ENCODE measurements around the gene SCRN3. TPM values are rescaled to one million over a fixed set of nuclear protein-coding genes. Genes with fewer than 3 reads are reported as not detected.

The SCRN3 gene
- total and polyA plus RNA-seq, 2 experiments from 2014 or later, result 8.1 to 12.3 TPM

GRCh38 chr2:174450021-174450816 is 54.7 kb downstream of the SCRN3 start (continued):
- TF ChIP-seq CTCF (conservative IDR thresholded peaks at IDR 0.05; ENCODE audit: low read depth in 2 of 2), result no peak
- TF ChIP-seq ZNF462 (CRISPR knock-in tag; IDR thresholded peaks at IDR 0.05), result no peak

- Mint-ChIP-seq H3K36me3 (ENCODE audit: low read depth) (no peaks in the 10 kb centered on the region), H3K27ac (no peak overlapping the region), H3K4me3 (no peak overlapping the region), H3K9me3 (no peaks in the 10 kb centered on the region; the same call in 2 of the 3 replicates), H3K27me3 (ENCODE audit: insufficient read depth, low read depth, poor library complexity) (peaks cover 2% of the 10 kb centered on the region), H3K4me1 (peaks cover 5% of the 10 kb centered on the region; the same call in 1 of the 3 replicates)
- no peaks in the 10 kb centered on the region for H3F3A ChIP-seq (replicated peaks; ENCODE audit: low read depth)
- TF ChIP-seq ZNF114 (CRISPR knock-in tag; IDR thresholded peaks at IDR 0.05), result no peak
- TF ChIP-seq JUNB (IDR thresholded peaks at IDR 0.05; ENCODE audit: unreplicated experiment), result no peak
- no peaks in the 10 kb centered on the region for H3K27me3 ChIP-seq (ENCODE audit: insufficient read depth)
- H4K20me1 ChIP-seq (replicated peaks; ENCODE audit: insufficient read depth), result no peaks in the 10 kb centered on the region
- H3K4me3 ChIP-seq, result no peak overlapping the region
- ATAC-seq (no peak), DNase-seq (ENCODE audit: low spot score) (no peak)
- no peaks in the 10 kb centered on the region for H3K36me3 ChIP-seq (ENCODE audit: insufficient read depth)
- H3K4me1 ChIP-seq (ENCODE audit: insufficient read depth), result no peaks in the 10 kb centered on the region; the same call in 1 of the 2 replicates
- no peak overlapping the region for H2AFZ ChIP-seq
- no peak overlapping the region for H3K27ac ChIP-seq (ENCODE audit: low read depth)
- H3K79me2 ChIP-seq (replicated peaks; ENCODE audit: insufficient read depth), result no peaks in the 10 kb centered on the region
- H3K9me2 ChIP-seq (ENCODE audit: insufficient read depth), result no peaks in the 10 kb centered on the region
- no peak overlapping the region for H3K4me2 ChIP-seq
Observed at GRCh38 chr2:174454566-174454965, 59.0 kb downstream of the SCRN3 start.
